K562 (cell line): ENCODE results near the gene OR7A5. TPM values are rescaled to one million over a fixed set of nuclear protein-coding genes. Genes with fewer than 3 reads are reported as not detected.

Experiments used
- CREM ChIP-seq: IDR thresholded peaks from 2 replicates; pipeline ENCODE4 v1.6.1; 2014; ENCODE audit warnings: antibody characterized with exemption, low read depth
- CTCF ChIP-seq, 3 experiments: IDR thresholded peaks in 2 of 3; conservative IDR thresholded peaks in 1 of 3; 2 replicates each; pipeline ENCODE4 v1.5.1; 2011 to 2012; ENCODE audit warnings: low read length in 3 of 3, mild to moderate bottlenecking in 3 of 3, control low read depth in 2 of 3, improper control_type of control experiment in 1 of 3, inconsistent platforms in 1 of 3, low read depth in 1 of 3, mixed read lengths in 1 of 3, moderate library complexity in 1 of 3; ENCODE audit not compliant: insufficient read depth in 2 of 3
- DEAF1 ChIP-seq: fragments of 450-650 bp; formaldehyde crosslinking; IDR thresholded peaks from 2 replicates; pipeline ENCODE4 v1.4.0; 2020; ENCODE audit warnings: mild to moderate bottlenecking, moderate library complexity
- NCOR1 ChIP-seq: fragments of 450-650 bp; IDR thresholded peaks from 2 replicates; pipeline ENCODE4 v1.6.1; 2016; ENCODE audit warnings: mild to moderate bottlenecking, moderate library complexity
- RAD21 ChIP-seq, 2 experiments: fragments of 250-450 bp in 1 of 2; fragments of 450-650 bp in 1 of 2; sonication (Bioruptor Pico) in 1 of 2; formaldehyde crosslinking in 1 of 2; IDR thresholded peaks in 1 of 2; conservative IDR thresholded peaks in 1 of 2; 2 replicates each; pipeline versions ENCODE4 v1.4.0 to v1.8.0; 2020 to 2022; ENCODE audit warnings: mild to moderate bottlenecking in 2 of 2, moderate library complexity in 1 of 2
- SMC3 ChIP-seq: conservative IDR thresholded peaks from 2 replicates; pipeline ENCODE4 v1.6.1; 2011; ENCODE audit warnings: low read depth, low read length, improper control_type of control experiment; ENCODE audit not compliant: insufficient read depth
- polyA plus RNA-seq, 8 experiments: library from polyadenylated mRNA; depleted of rRNA in 4 of 8; stranded (reverse) in 5 of 8; unstranded in 3 of 8; fragments of >200 nt; fragmentation: Nextera tagmentation in 2 of 8; fragmentation: Illumina TruSeq in 1 of 8; extraction: Ambion mirVana in 2 of 8; extraction: Trizol in 1 of 8; gene quantifications; 2 replicates each; pipeline versions ENCODE4 v1.2.1 to v1.2.3, GENCODE V29; 2011 to 2014; ENCODE audit warnings: inconsistent platforms in 1 of 8, missing spikeins in 1 of 8
- total RNA-seq, 7 experiments: library from RNA; depleted of rRNA in 6 of 7; stranded (reverse); fragments of >200 nt in 6 of 7; fragmentation: Illumina TruSeq in 2 of 7; extraction: Trizol in 2 of 7; gene quantifications; 2 replicates each; pipeline versions ENCODE4 v1.2.1 to v1.2.3, GENCODE V29; 2011 to 2021; ENCODE audit warnings: low replicate concordance in 1 of 7

The OR7A5 gene
- total and polyA plus RNA-seq, 9 of the 15 experiments (the other 6 are each of a cell fraction or from before 2014, with no cell fraction given), result not detected

GRCh38 chr19:14871619-14872230, 36.7 kb upstream of the OR7A5 start (continued):
- TF ChIP-seq DEAF1 (CRISPR knock-in tag), result peak; percentile 58
- TF ChIP-seq NCOR1, result 0 out of 2 replicates have a peak, but pooled peaks have one; percentile 20
- peak; percentile 61 to 76 for TF ChIP-seq RAD21 (CRISPR knock-in tag; conservative IDR thresholded peaks at IDR 0.05 in 1 of 2, IDR thresholded peaks at IDR 0.05 in 1 of 2)
- TF ChIP-seq SMC3, result peak; percentile 24; the same call in 1 of the 2 replicates
- no peak for TF ChIP-seq CREM
- TF ChIP-seq CTCF (IDR thresholded peaks at IDR 0.05 in 2 of 3, conservative IDR thresholded peaks at IDR 0.05 in 1 of 3; ENCODE audit: insufficient read depth in 2 of 3, low read depth in 1 of 3, low read length in 3 of 3), result peak; percentile 33 to 76 (median 40); a peak in 4 of 6 replicates
- TF ChIP-seq, all 486 proteins: peak for 6
